Measurements from ENCODE around the gene SPG21. TPM values are rescaled to one million over a fixed set of nuclear protein-coding genes. Genes with fewer than 3 reads are reported as not detected.

The SPG21 gene
- total RNA-seq, 4 donors from 2014 or later: 83.5 to 96.7 (median 90.8) TPM

- H3K36me3 ChIP-seq: peaks cover 0 to 18% (median 12%) of the 10 kb centered on the region in 4 donors
- no peak for DNase-seq (ENCODE audit: extremely low spot score)
- 84% methylated on average over 4 of the region's 4 CpGs for WGBS
- H3K4me3 ChIP-seq: no peak overlapping the region
- H3K27ac ChIP-seq (replicated peaks in 1 of 4): no peak overlapping the region
- H3K27me3 ChIP-seq: no peaks in the 10 kb centered on the region
- TF ChIP-seq POLR2AphosphoS5 (IDR thresholded peaks at IDR 0.05): no peak
- no peak for TF ChIP-seq POLR2A (IDR thresholded peaks at IDR 0.05; ENCODE audit: low read depth)
- no peak for TF ChIP-seq CTCF (IDR thresholded peaks at IDR 0.05)
- no peak for TF ChIP-seq EP300 (IDR thresholded peaks at IDR 0.05)
- H3K4me1 ChIP-seq: no peaks in the 10 kb centered on the region
- H3K9me3 ChIP-seq: no peaks in the 10 kb centered on the region
- intact Hi-C loops (cut with DNase I): no loop called here
Measured at GRCh38 chr15:64997745-64998375, 8.1 kb upstream of the SPG21 start.

- no peak for DNase-seq (ENCODE audit: extremely low spot score)
- 79% methylated on average over 5 of the region's 5 CpGs for whole genome bisulfite sequencing
- H3K9me3 ChIP-seq: no peaks in the 10 kb centered on the region
- H3K27ac ChIP-seq (replicated peaks in 1 of 4): no peak overlapping the region
- H3K4me1 ChIP-seq: no peaks in the 10 kb centered on the region
- no peak overlapping the region for H3K4me3 ChIP-seq
- H3K27me3 ChIP-seq: no peaks in the 10 kb centered on the region
- peaks cover 0 to 10% (median 6%) of the 10 kb centered on the region in 4 donors for H3K36me3 ChIP-seq
- TF ChIP-seq POLR2A (IDR thresholded peaks at IDR 0.05; ENCODE audit: low read depth) (no peak), CTCF (IDR thresholded peaks at IDR 0.05) (no peak), POLR2AphosphoS5 (IDR thresholded peaks at IDR 0.05) (no peak), EP300 (IDR thresholded peaks at IDR 0.05) (no peak)
- intact Hi-C loops (cut with DNase I): no loop called here
Measured at GRCh38 chr15:64997066-64997465, 7.4 kb upstream of the SPG21 start.

- no peak for DNase-seq (ENCODE audit: extremely low spot score)
- Histone ChIP-seq H3K4me3 (no peak overlapping the region), H3K27me3 (no peaks in the 10 kb centered on the region), H3K4me1 (peaks cover 5 to 16% (median 15%) of the 10 kb centered on the region in 4 donors), H3K36me3 (no peaks in the 10 kb centered on the region), H3K9me3 (no peaks in the 10 kb centered on the region), H3K27ac (replicated peaks in 1 of 4) (no peak overlapping the region)
- intact Hi-C loops (cut with DNase I): no loop called here
- no peak for TF ChIP-seq POLR2A (IDR thresholded peaks at IDR 0.05; ENCODE audit: low read depth)
- TF ChIP-seq POLR2AphosphoS5 (IDR thresholded peaks at IDR 0.05): no peak
- no peak for TF ChIP-seq CTCF (IDR thresholded peaks at IDR 0.05)
- no peak for TF ChIP-seq EP300 (IDR thresholded peaks at IDR 0.05)
- WGBS: 46% methylated on average over 1 of the region's 1 CpG
Measured at GRCh38 chr15:64993290-64993689, 3.6 kb upstream of the SPG21 start.

- H3K4me1 ChIP-seq: peaks cover 13 to 32% (median 30%) of the 10 kb centered on the region in 4 donors
- no peaks in the 10 kb centered on the region for H3K36me3 ChIP-seq
- TF ChIP-seq CTCF (IDR thresholded peaks at IDR 0.05) (no peak), POLR2AphosphoS5 (IDR thresholded peaks at IDR 0.05) (no peak), EP300 (IDR thresholded peaks at IDR 0.05) (no peak), POLR2A (IDR thresholded peaks at IDR 0.05; ENCODE audit: low read depth) (no peak)
- WGBS: 62% methylated on average over 2 of the region's 2 CpGs
- no peaks in the 10 kb centered on the region for H3K9me3 ChIP-seq
- no peak for DNase-seq (ENCODE audit: extremely low spot score)
- no peak overlapping the region for H3K27ac ChIP-seq (replicated peaks in 1 of 4)
- intact Hi-C loops (cut with DNase I): no loop called here
- H3K27me3 ChIP-seq: no peaks in the 10 kb centered on the region
- H3K4me3 ChIP-seq: no peak overlapping the region
Measured at GRCh38 chr15:64991536-64992135, 1.9 kb upstream of the SPG21 start.
